ENCODE measurements around the gene FGD1. TPM values are rescaled to one million over a fixed set of nuclear protein-coding genes. Genes with fewer than 3 reads are reported as not detected.

The FGD1 gene
- total RNA-seq, 1 donor from 2014 or later, result 7.5 TPM

GRCh38 chrX:54397113-54397512 is 98.9 kb downstream of the FGD1 start:
- DNase-seq, result no peak

Other genes starting within 250 kb of the FGD1 start
- gene WNK3, start 138.2 kb downstream of the FGD1 start, total RNA-seq, result 2.7 TPM
- 21.0 TPM for gene TSR2, start 55.8 kb downstream of the FGD1 start, total RNA-seq
- gene GNL3L, start 34.0 kb upstream of the FGD1 start, total RNA-seq, result 40.9 TPM